T1000 (cell line): ENCODE results near the gene PRKCE.

Experiments used
- DNase-seq: peaks from one replicate; lab custom pipeline; 2025; ENCODE audit warnings: mixed read lengths; lab: John Stamatoyannopoulos, UW

Gene PRKCE

DNA sequence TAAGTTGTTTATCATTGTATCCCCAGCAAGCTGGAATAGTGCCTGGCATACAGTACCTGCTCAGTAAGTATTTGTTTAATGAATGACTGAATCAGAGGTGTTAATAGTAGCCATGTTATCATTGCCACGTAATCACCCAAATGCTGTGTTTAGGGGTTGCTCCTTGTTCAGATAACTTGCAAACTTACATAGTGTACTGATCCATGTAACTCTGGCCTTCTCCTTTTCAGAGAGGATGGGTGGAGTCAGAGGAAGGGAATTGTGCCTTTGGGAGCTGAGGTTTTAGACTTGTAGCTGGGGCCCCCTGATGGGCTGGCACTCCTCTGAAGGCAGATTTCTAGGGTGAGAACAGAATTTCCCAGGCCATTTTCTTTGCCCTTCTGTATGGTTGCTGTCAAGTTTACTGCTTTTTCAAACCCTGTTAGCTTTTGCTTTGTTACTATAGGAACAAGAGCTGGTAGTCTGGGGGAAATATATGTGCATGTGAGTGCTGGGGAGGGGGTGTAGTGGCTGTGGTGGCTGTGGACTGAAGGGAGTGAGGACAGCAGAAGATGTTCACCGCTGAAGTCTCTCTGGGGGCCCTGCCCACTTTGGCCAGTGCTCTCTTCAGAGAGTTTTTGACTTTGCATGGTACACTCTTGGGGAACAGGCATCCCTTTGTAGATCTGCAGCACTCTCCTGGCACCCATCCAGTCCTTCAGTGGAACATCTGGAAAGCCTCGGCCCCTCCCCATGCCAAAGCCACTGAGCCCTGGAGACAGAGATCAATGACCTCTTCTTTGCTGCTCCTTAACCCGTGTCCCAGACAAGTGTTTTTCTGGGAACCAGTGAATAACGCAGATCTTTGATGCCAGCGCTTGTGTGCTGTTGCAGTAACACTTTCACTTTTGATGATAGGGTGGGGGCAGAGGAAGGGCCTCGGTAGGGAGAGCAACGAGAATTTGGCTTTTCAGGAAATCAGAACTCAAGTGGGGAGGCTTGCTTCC is 209.0 kb downstream of the PRKCE start:
- DNase-seq = no peak

- no peak for DNase-seq
These were observed 211.4 kb downstream of the PRKCE start for GRCh38 chr2:45862843-45863242.

GRCh38 chr2:45864121-45864520 is 212.6 kb downstream of the PRKCE start:
- DNase-seq = no peak

- no peak for DNase-seq
These were observed 215.9 kb downstream of the PRKCE start for GRCh38 chr2:45867349-45867748.

GRCh38 chr2:45867800-45868199 is 216.3 kb downstream of the PRKCE start:
- no peak for DNase-seq

DNA sequence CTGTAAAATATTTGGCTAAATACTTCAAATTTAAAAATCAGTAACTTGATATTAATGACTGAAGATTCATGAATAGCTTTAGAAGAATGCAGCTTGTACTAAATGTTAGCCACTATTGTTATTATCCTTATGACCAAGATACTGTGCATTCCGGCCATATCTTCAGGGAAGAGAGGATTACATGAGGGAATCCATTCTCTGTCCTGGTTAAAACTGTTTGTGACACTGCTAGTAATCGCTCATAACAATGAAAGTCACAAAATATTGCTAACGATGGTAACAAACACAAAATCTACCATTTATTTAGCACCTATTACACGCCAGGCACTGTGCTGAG is 217.7 kb downstream of the PRKCE start:
- DNase-seq = no peak

DNA sequence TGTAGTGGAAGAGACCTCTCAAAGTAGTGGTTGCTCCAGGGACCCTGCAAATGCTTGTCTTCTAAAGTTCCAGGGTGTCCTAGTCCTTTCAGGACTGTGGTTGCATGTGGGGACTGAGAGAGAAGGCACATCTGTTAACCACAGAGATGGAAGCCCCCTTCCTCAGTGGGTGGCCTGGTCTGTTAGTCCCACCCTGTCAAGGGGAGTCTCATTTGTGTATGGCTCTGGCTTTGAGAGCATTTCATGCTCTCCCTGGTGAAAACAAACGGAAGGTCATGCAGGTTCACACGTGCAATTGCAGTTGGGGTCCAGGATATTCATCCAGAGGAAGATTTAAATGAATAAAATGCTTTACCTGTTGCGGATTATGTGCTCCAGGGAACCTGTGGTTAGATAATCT is 219.6 kb downstream of the PRKCE start:
- DNase-seq = no peak

DNA sequence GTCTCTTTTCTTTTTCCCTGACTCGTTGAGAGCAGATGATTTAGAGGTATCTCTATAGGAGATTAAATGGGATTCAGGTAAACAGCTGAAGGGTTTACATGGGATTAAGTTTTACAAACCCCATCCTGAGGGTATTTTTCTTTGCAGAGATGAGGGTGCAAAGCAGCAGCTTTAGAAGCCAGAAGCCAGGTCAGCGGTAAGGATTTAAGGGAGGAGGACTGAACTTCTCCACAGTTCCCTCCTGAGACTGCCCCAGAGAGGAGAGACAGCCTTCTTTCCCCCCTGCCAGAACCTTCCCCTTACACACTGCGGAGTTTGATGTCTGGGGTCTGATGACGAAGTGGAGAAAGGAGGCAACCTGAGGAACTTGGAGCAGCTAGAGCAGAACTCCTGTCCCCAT is 220.1 kb downstream of the PRKCE start:
- no peak for DNase-seq

DNA sequence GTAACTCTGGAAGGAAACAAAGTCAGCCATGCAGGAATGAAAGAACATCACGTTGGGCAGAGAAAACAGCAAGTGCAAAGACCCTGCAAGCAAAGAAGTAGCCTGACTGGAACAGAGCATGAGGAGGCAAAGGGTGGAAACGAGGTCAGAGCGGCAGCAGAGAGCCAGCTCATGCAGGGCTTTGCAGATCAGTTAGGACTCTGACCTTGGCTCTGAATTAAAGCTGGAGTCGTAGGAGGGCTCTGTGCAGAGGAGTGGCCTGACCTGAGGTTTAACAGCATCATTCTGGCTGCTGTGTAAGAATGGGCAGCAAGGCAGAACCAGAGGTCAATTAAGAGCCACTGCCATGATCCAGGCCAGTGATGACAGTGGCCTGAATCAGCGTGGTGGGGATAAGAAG is 220.7 kb downstream of the PRKCE start:
- DNase-seq = no peak

- DNase-seq = no peak
These were observed 222.9 kb downstream of the PRKCE start for GRCh38 chr2:45874344-45874743.

DNA sequence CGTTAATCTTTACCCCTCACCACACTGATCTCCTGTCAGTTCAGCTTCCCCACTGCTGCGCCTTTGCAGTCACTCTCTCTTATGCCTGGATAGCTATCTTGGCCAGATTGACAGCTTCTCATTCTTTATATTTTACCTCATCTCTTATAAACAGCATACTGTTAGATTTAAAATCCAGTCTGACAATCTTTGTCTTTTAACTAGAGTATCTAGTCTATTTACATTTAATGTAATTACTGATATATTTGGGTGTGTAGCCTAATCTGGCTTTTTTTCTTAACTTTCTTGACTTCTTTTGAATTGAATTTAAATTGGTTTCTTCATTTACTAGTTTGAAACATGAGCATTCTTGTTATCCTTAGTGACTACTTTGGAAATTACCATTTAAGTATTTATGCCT is 225.1 kb downstream of the PRKCE start:
- no peak for DNase-seq

DNA sequence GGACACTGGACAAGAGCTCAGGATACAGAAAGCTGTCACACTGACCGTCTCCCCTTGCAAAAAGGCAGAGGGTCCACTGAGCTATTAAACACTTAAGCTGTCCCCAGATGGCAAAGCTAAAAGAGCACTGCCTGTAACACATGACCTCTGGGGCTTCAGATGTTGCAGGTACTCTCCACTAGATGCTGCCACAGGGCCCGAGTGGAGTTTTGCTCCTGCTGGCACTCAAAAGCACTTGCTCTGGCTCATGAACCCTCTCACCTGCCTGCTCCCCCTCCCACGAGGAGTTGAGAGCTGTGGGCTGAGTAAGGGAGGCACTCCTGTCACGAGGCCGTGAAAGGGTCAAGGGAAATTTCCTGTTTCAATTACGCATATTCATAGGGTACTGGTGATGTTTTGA is 227.9 kb downstream of the PRKCE start:
- no peak for DNase-seq

DNA sequence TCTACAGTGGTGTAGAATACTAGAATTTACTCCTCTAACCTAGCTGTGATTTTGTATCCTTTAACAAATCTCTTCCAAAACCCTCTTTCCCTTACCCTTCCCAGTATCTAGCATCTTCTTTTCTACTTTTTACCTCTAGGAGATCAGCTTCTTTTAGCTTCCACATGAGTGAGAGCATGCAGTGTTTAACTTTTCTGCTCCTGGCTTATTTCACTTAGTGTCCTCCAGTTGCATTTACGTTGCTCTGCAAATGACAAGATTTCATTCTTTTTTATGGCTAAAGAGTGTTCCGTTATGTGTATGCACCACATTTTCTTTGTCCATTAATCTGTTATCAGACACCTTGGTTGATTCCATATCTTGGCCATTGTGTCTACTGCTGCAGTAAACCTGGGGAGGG is 228.5 kb downstream of the PRKCE start:
- no peak for DNase-seq

DNA sequence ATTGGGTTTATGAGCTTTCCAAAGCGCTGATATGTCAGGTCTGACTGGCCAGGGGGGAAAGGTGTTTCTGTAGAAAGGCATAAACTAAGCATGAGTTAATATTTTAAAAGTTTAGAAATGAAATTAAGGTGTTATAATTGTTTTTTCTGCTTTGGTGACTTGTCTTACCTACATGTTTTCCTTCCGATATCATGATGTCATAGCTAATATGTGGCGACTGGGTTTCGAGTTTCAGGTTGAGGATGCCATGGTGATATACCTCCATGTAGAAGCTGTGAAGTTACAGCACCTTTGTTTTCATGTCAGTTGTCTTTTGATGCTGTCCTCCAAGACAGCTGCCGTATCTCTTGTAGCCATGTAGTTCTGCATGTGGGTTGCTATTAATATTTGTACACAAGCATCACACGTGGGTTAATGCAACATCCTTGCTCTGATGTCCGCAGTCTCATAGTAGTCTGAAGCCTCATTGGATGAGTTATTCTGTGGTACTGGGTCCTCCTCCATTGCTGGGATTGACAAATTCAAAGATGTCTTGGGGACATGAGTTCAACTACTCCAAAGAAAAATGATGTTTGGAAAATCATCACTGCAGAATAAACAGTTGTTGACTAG is 230.6 kb downstream of the PRKCE start:
- no peak for DNase-seq

DNA sequence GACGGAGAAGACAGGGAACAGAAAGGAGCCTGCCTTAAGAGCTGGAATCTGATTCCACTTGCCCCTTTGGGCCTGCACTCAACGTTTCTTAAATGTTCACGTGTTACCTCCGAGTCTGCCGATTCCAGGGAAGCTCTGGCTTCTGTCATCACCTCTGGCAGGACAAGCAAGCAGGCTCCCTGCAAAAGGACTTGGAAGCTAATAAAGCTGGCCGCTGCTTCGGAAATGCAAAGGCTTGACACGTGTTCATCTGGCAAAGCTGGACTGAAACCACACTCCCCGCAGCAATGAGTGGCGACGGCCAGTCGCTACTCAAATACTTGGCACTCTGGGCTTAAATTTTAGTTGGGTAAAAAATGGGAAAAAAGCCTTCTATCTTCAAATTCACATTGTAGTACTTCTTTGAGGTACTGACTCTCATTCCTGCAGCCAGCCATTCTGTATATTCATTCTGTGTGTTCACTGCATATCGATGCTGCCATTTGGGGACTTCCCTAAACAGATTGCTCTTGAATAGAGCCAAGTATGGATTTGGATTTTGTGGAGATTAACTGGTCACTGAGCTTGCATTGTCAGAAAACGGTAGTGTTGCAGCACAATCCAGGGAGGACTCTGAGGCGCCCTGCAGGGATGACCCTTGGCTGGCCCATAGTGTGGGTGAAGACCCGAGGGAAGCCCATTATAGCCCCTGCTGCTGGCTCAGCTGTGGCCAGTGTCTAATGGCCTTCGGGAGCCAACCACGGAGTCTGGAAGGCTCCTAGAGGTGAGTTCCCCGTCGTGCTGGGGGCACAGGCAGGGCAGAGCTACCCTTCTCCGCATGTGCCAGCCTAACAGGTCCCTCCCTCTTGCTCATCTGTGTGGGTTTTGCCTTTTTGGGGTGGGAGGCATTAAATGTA is 231.5 kb downstream of the PRKCE start:
- DNase-seq = no peak

DNA sequence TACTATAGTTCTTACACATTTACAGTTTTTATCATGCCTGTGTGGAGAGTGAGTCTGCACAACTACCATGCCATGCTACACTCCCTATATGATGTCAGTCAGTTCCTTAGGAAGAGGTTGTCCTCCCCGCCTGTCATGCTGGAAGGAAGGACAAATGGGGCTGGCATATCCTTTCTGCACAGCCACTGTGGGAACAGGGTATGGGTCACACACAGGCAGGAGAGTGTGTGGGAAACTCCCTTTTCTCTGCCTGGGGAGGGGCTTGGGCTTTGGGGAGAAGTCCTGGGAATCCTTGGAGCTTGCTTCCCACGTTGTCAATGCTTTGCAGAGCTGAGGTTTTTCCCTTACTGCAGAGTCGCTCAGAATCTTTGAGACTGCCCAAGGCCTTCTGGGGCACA is 232.1 kb downstream of the PRKCE start:
- no peak for DNase-seq

GRCh38 chr2:45884126-45884525 is 232.7 kb downstream of the PRKCE start:
- no peak for DNase-seq

DNA sequence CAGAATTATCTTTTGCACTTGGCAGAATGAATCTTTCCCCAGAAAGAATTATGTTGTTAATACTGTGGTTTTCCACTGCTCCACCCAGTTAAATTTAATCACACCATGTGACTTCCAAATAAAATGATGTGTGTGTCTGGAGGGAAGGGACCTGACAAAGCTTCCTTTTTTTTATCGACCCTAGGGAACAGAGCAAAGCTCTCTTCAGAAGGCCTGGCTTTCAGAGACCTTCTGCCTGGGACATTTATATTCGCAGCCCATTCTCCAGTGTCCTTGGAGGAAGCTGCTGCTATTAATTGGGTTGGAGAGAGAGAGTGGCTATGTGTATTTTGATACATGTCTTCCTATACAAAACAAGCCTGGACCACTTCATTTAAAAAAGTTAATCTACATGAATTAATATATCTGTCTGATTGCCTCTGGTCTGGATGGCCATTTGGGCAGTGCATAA is 233.7 kb downstream of the PRKCE start:
- no peak for DNase-seq

DNA sequence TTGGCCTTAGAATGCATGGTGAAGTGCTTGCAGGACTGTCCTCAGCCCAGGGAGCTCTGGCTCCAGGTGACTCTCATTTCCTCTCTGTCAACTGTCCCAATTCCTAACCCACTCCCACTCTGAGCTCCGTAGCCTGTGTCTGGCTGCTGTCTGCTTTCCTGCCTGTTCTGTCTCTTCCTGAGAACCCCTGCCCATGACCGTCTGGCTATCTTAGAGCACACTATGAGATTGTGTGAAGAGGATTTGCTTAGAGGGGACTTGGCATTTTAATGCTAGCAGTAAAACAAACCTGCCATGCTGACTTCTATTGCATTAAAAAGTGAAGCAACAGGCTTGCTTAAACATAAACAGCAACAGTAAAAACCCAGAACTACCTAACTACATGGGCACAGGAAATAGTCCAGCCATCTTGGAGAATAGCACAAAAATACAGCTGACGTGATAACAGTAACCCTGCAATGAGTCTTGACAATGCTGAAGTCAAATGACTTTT is 234.7 kb downstream of the PRKCE start:
- no peak for DNase-seq

DNA sequence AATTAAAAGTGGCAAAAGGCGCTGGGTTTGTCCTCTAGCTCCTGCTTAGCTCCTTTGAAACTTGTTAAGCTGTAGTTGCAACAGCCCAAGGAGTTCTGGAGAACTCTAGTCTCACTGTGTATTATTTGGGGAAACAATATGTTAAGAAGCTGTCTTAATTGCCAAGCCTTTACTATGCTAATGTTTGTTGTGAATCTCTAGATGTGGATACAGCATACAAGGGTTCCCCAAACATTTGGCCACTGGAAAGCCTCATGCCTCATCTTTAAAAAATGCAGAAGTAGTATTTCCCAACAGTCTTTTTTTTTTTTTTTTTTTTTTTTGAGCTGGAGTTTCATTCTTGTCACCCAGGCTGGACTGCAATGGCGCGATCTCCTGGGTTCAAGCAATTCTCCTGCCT is 236.7 kb downstream of the PRKCE start:
- no peak for DNase-seq

DNA sequence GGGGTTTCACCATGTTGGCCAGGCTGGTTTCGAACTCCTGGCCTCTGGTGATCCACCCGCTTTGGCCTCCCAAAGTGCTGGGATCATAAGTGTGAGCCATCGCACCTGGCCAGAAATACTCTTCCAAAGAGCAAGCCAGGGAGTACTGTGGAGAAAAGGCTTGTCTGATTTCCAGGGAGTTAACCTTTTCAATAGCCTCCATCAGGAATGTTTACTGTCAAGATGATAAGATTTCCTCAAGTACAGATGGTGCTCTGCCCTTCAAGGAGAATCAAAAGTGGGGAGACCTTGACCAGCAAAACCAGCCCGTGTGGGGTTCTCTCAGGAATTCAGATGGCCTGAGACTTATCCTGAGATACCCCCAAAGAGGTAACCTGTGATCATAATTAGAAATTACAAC is 237.2 kb downstream of the PRKCE start:
- no peak for DNase-seq

DNA sequence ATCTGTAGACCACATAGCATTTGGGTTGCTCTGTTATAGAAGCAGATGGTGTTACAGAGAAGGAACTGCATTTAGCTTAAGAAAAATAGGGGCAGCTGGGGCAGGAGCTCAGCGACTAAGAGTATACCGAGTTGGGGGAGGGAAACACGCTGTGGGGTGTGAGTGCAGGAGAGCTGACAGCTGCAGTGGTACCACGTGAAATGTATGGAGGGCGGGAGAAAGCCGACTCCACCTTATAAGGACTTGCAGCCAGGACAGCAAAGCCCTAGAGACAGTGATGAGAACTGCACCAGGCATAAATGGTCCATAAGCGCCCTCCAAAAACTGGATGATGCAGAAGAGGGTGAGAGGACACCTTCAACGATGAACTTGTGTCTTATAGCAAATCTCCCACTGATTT is 237.6 kb downstream of the PRKCE start:
- no peak for DNase-seq
